K562 (cell line): ENCODE measurements around the gene SLC1A4. TPM values are rescaled to one million over a fixed set of nuclear protein-coding genes. Genes with fewer than 3 reads are reported as not detected.
A peak's percentile ranks its signal among the peaks of the same experiment; 100 is the strongest.

Source experiments
- CLOCK ChIP-seq: fragments of 250-450 bp; sonication (Bioruptor Pico); IDR thresholded peaks from 2 replicates; pipeline ENCODE4 v1.4.0; 2020; ENCODE audit warnings: mild to moderate bottlenecking, moderate library complexity, borderline replicate concordance
- CREBBP ChIP-seq: IDR thresholded peaks from one replicate; pipeline ENCODE4 v1.6.1; 2012; ENCODE audit warnings: low read depth, mild to moderate bottlenecking, control low read depth, inconsistent platforms, low read length
- CTBP1 ChIP-seq: fragments of 450-650 bp; IDR thresholded peaks from 2 replicates; pipeline ENCODE4 v1.6.1; 2016; ENCODE audit warnings: borderline replicate concordance
- E4F1 ChIP-seq: fragments of 250-450 bp; sonication (Bioruptor Pico); IDR thresholded peaks from 2 replicates; pipeline ENCODE4 v1.5.0; 2021; ENCODE audit warnings: mild to moderate bottlenecking, borderline replicate concordance
- HCFC1 ChIP-seq: IDR thresholded peaks from 2 replicates; pipeline ENCODE4 v1.6.1; 2012; ENCODE audit warnings: low read depth, low read length, improper control_type of control experiment
- KLF16 ChIP-seq: IDR thresholded peaks from 2 replicates; pipeline ENCODE4 v1.6.1; 2016; ENCODE audit warnings: antibody characterized with exemption
- NBN ChIP-seq: fragments of 450-650 bp; IDR thresholded peaks from 2 replicates; pipeline ENCODE4 v1.6.1; 2016; ENCODE audit warnings: low read depth, mild to moderate bottlenecking
- NFE2L1 ChIP-seq: fragments of 450-650 bp; IDR thresholded peaks from 2 replicates; pipeline ENCODE4 v1.6.1; 2016; ENCODE audit warnings: missing genetic modification characterization, low read depth, mild to moderate bottlenecking, missing compliant biosample characterization, moderate library complexity, borderline replicate concordance
- RFX7 ChIP-seq: fragments of 250-450 bp; sonication (Bioruptor Pico); IDR thresholded peaks from 2 replicates; pipeline ENCODE4 v1.5.1; 2021; ENCODE audit warnings: mild to moderate bottlenecking
- SIN3A ChIP-seq, 2 experiments: fragments of 150-350 bp in 1 of 2; IDR thresholded peaks; 2 replicates each; pipeline ENCODE4 v1.6.1; 2011 to 2016; ENCODE audit warnings: borderline replicate concordance in 2 of 2, low read depth in 2 of 2, low read length in 2 of 2, mild to moderate bottlenecking in 2 of 2, moderate library complexity in 2 of 2; ENCODE audit not compliant: control insufficient read depth in 1 of 2
- SMARCC2 ChIP-seq: fragments of 450-650 bp; IDR thresholded peaks from 2 replicates; pipeline ENCODE4 v1.6.1; 2017; ENCODE audit warnings: antibody characterized with exemption, moderate library complexity, mild to moderate bottlenecking, low read depth
- SUPT5H ChIP-seq: fragments of 450-650 bp; IDR thresholded peaks from 2 replicates; pipeline ENCODE4 v1.6.1; 2016
- ZNF217 ChIP-seq: sonication (generic); formaldehyde crosslinking; IDR thresholded peaks from 2 replicates; pipeline ENCODE4 v1.8.0; 2022; ENCODE audit warnings: mild to moderate bottlenecking, missing genetic modification reagents
- ZNF551 ChIP-seq: fragments of 250-450 bp; sonication (Bioruptor Pico); IDR thresholded peaks from 2 replicates; pipeline ENCODE4 v1.5.0; 2021; ENCODE audit warnings: mild to moderate bottlenecking, moderate library complexity
- ZNF586 ChIP-seq: fragments of 450-650 bp; formaldehyde crosslinking; conservative IDR thresholded peaks from 2 replicates; pipeline ENCODE4 v1.4.0; 2020; ENCODE audit warnings: mild to moderate bottlenecking, moderate library complexity
- ZNF75A ChIP-seq: fragments of 450-650 bp; formaldehyde crosslinking; IDR thresholded peaks from 2 replicates; pipeline ENCODE4 v1.4.0; 2020; ENCODE audit warnings: mild to moderate bottlenecking
- polyA plus RNA-seq, 8 experiments: library from polyadenylated mRNA; depleted of rRNA in 4 of 8; stranded (reverse) in 5 of 8; unstranded in 3 of 8; fragments of >200 nt; fragmentation: Nextera tagmentation in 2 of 8; fragmentation: Illumina TruSeq in 1 of 8; extraction: Ambion mirVana in 2 of 8; extraction: Trizol in 1 of 8; gene quantifications; 2 replicates each; pipeline versions ENCODE4 v1.2.1 to v1.2.3, GENCODE V29; 2011 to 2014; ENCODE audit warnings: inconsistent platforms in 1 of 8, missing spikeins in 1 of 8
- total RNA-seq, 7 experiments: library from RNA; depleted of rRNA in 6 of 7; stranded (reverse); fragments of >200 nt in 6 of 7; fragmentation: Illumina TruSeq in 2 of 7; extraction: Trizol in 2 of 7; gene quantifications; 2 replicates each; pipeline versions ENCODE4 v1.2.1 to v1.2.3, GENCODE V29; 2011 to 2021; ENCODE audit warnings: low replicate concordance in 1 of 7
- TF ChIP-seq, protein P1 (sequence below): IDR thresholded peaks from 2 replicates; pipeline ENCODE4 v1.6.1; 2014; ENCODE audit warnings: antibody characterized with exemption
- TF ChIP-seq, protein P2 (sequence below): IDR thresholded peaks from 3 replicates; pipeline ENCODE4 v1.6.1; 2011; ENCODE audit warnings: borderline replicate concordance, mild to moderate bottlenecking; ENCODE audit not compliant: insufficient read length, insufficient read depth
- TF ChIP-seq, protein P3 (sequence below): sonication (generic); formaldehyde crosslinking; IDR thresholded peaks from 2 replicates; pipeline ENCODE4 v1.9.0; 2022; ENCODE audit warnings: mild to moderate bottlenecking, missing genetic modification reagents

SLC1A4 gene
- total and polyA plus RNA-seq, 9 of the 15 experiments (the other 6 are each of a cell fraction or from before 2014, with no cell fraction given), result 4.4 to 24.0 (median 10.9) TPM

DNA sequence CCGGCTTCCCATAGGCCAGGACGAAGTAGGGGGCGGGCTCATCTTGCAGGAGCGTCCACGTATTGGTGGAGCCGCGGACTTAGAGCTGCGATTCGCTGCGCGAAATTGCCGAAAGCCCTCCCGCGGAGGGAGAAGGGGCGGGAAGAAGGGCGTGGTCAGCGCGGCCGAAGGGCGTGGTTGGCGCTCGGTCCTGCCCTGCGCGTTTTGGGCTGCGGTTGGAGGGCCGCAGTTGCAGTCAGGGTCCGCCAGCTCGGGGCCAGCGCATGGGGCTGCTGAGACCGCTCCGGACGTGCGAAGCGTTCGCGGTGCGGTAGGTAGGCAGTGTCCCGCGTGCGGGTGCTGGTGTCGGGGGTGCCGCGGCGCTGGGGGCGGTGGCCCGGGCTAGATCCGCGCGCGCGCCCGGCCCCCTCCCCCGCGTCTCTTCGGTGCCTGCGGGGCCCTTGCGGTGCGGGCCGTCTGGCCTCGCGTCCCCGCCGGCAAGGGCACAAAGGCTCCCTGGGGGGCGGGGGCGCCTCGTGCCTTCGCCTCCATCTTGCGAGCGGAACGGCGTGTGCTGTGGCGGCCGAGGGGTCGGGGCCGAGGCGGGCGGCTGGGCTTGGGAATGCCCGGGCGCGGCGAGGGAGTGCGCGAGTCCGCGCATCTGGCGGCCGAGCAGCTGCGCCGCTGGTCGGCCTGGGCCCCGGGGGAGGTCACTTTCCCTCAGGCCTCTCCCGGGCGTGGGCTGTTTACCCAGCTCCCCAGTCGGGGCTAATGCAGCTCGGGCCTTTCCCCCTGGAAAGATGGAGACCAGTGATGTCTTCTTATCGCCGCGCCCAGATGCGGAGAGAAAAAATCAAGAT lies 67.2 kb downstream of the SLC1A4 start, which contains the start of gene CEP68 (continued):
- TF ChIP-seq, protein P1, sequence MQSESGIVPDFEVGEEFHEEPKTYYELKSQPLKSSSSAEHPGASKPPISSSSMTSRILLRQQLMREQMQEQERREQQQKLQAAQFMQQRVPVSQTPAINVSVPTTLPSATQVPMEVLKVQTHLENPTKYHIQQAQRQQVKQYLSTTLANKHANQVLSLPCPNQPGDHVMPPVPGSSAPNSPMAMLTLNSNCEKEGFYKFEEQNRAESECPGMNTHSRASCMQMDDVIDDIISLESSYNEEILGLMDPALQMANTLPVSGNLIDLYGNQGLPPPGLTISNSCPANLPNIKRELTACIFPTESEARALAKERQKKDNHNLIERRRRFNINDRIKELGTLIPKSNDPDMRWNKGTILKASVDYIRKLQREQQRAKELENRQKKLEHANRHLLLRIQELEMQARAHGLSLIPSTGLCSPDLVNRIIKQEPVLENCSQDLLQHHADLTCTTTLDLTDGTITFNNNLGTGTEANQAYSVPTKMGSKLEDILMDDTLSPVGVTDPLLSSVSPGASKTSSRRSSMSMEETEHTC, result no peak
- TF ChIP-seq SMARCC2, result peak; percentile 30; the same call in 1 of the 2 replicates
- TF ChIP-seq SIN3A (IDR thresholded peaks at IDR 0.05; ENCODE audit: borderline replicate concordance in 2 of 2, control insufficient read depth in 1 of 2, low read depth in 2 of 2, low read length in 2 of 2), result peak in 1 of 2 experiments; percentile 17; a peak in 2 of 4 replicates
- TF ChIP-seq ZNF75A, result no peak
- peak; percentile 89 for TF ChIP-seq CTBP1
- TF ChIP-seq CLOCK, result no peak
- TF ChIP-seq ZNF586, result no peak; the same call in 1 of the 2 replicates
- no peak for TF ChIP-seq ZNF551 (CRISPR knock-in tag)
- TF ChIP-seq KLF16, result peak; percentile 79
- no peak for TF ChIP-seq RFX7 (CRISPR knock-in tag)
- TF ChIP-seq HCFC1, result peak; percentile 14; the same call in 1 of the 2 replicates
- TF ChIP-seq SUPT5H, result peak; percentile 75
- TF ChIP-seq, protein P2, sequence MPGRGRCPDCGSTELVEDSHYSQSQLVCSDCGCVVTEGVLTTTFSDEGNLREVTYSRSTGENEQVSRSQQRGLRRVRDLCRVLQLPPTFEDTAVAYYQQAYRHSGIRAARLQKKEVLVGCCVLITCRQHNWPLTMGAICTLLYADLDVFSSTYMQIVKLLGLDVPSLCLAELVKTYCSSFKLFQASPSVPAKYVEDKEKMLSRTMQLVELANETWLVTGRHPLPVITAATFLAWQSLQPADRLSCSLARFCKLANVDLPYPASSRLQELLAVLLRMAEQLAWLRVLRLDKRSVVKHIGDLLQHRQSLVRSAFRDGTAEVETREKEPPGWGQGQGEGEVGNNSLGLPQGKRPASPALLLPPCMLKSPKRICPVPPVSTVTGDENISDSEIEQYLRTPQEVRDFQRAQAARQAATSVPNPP, result no peak
- no peak for TF ChIP-seq NBN
- TF ChIP-seq E4F1 (CRISPR knock-in tag), result no peak
- TF ChIP-seq, protein P3, sequence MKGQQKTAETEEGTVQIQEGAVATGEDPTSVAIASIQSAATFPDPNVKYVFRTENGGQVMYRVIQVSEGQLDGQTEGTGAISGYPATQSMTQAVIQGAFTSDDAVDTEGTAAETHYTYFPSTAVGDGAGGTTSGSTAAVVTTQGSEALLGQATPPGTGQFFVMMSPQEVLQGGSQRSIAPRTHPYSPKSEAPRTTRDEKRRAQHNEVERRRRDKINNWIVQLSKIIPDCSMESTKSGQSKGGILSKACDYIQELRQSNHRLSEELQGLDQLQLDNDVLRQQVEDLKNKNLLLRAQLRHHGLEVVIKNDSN (CRISPR knock-in tag), result no peak; the same call in 1 of the 2 replicates
- TF ChIP-seq ZNF217 (CRISPR knock-in tag), result no peak
- TF ChIP-seq CREBBP, result no peak
- no peak for TF ChIP-seq NFE2L1 (tag)
